SJSA1 (cell line): ENCODE measurements around the gene SCAMP4. TPM values are rescaled to one million over a fixed set of nuclear protein-coding genes. Genes with fewer than 3 reads are reported as not detected.

Experiments
- total RNA-seq: library from RNA; depleted of rRNA; stranded (reverse); fragments of >200 nt; shearing (Covaris generic); gene quantifications from 2 replicates; pipeline ENCODE4 v1.2.3, GENCODE V29; 2014; rRNA removed

The SCAMP4 gene
- total RNA-seq, 1 experiment from 2014 or later, result 47.3 TPM

Other genes starting within 250 kb of the SCAMP4 start
- gene ONECUT3, start 151.9 kb upstream of the SCAMP4 start, total RNA-seq, result not detected in 2 replicates
- 2.7 and 3.8 TPM in 2 replicates for gene ATP8B3, start 93.1 kb upstream of the SCAMP4 start, total RNA-seq
- 14.1 and 36.2 TPM in 2 replicates for gene REXO1, start 56.9 kb upstream of the SCAMP4 start, total RNA-seq
- 5.6 and 8.7 TPM in 2 replicates for gene KLF16, start 41.8 kb upstream of the SCAMP4 start, total RNA-seq
- gene ABHD17A, start 19.9 kb upstream of the SCAMP4 start, total RNA-seq, result 91.9 and 101 TPM in 2 replicates
- gene ADAT3, start within 50 bp of the SCAMP4 start, total RNA-seq, result 2.4 and 9.1 TPM in 2 replicates
- 31.9 and 63.4 TPM in 2 replicates for gene CSNK1G2, start 35.8 kb downstream of the SCAMP4 start, total RNA-seq
- gene BTBD2, start 110.3 kb downstream of the SCAMP4 start, total RNA-seq, result 25.7 and 32.6 TPM in 2 replicates
- 18.7 and 31.6 TPM in 2 replicates for gene MKNK2, start 145.8 kb downstream of the SCAMP4 start, total RNA-seq
- gene MOB3A, start 190.9 kb downstream of the SCAMP4 start, total RNA-seq, result 10.1 and 20.6 TPM in 2 replicates
- 1.9 TPM in 1 of 2 replicates, not detected in the other for gene IZUMO4, start 191.5 kb downstream of the SCAMP4 start, total RNA-seq
- gene AP3D1, start 246.2 kb downstream of the SCAMP4 start, total RNA-seq, result 66.5 and 78.9 TPM in 2 replicates